Neural progenitor cell (in vitro differentiated cells): Measurements from ENCODE around the gene NFATC4. TPM values are rescaled to one million over a fixed set of nuclear protein-coding genes. Genes with fewer than 3 reads are reported as not detected.
A peak's percentile ranks its signal among the peaks of the same experiment; 100 is the strongest.

Experiments
- DNase-seq: peaks from one replicate; pipeline ENCODE4 v3.0.0-alpha.2; 2016; ENCODE audit warnings: low spot score
- H2AFZ ChIP-seq: fragments of 200-600 bp; sonication (generic); replicated peaks from 2 replicates; pipeline ENCODE4 v1.6.1; 2016; ENCODE audit warnings: antibody characterized with exemption
- H3F3A ChIP-seq: fragments of 200-600 bp; sonication (generic); 2 replicates; pipeline ENCODE4 v1.6.1; 2016; ENCODE audit warnings: antibody characterized with exemption, low read depth
- H3K27ac ChIP-seq: fragments of 200-600 bp; sonication (generic); 2 replicates; pipeline ENCODE4 v1.5.1; 2016; ENCODE audit warnings: mild to moderate bottlenecking
- H3K27me3 ChIP-seq: fragments of 200-600 bp; sonication (generic); 2 replicates; pipeline ENCODE4 v1.6.1; 2016; ENCODE audit warnings: mild to moderate bottlenecking, moderate library complexity
- H3K36me3 ChIP-seq: fragments of 200-600 bp; sonication (generic); 2 replicates; pipeline ENCODE4 v1.5.1; 2016
- H3K4me1 ChIP-seq: fragments of 200-600 bp; sonication (generic); 2 replicates; pipeline ENCODE4 v1.6.1; 2016; ENCODE audit warnings: mixed run types
- H3K4me2 ChIP-seq: fragments of 200-600 bp; sonication (generic); 2 replicates; pipeline ENCODE4 v1.6.1; 2016
- H3K4me3 ChIP-seq: fragments of 200-600 bp; sonication (generic); 2 replicates; pipeline ENCODE4 v1.5.1; 2016
- H3K79me2 ChIP-seq: fragments of 200-600 bp; sonication (generic); 2 replicates; pipeline ENCODE4 v1.6.1; 2016; ENCODE audit warnings: low read depth
- H3K9ac ChIP-seq: fragments of 200-600 bp; sonication (generic); 2 replicates; pipeline ENCODE4 v1.6.1; 2016
- H3K9me3 ChIP-seq: fragments of 200-600 bp; sonication (generic); 2 replicates; pipeline ENCODE4 v1.5.1; 2016; ENCODE audit warnings: low read depth
- H4K20me1 ChIP-seq: fragments of 200-600 bp; sonication (generic); 2 replicates; pipeline ENCODE4 v1.6.1; 2016; ENCODE audit warnings: low read depth
- H3K27ac Mint-ChIP-seq: 3 replicates; pipeline ENCODE4 v1.8.0; 2021; ENCODE audit warnings: mixed read lengths
- H3K27me3 Mint-ChIP-seq: 2 replicates; pipeline ENCODE4 v1.8.0; 2022; ENCODE audit warnings: low read depth, mild to moderate bottlenecking, inconsistent platforms, moderate library complexity, mixed read lengths; ENCODE audit not compliant: insufficient read depth
- H3K36me3 Mint-ChIP-seq: 3 replicates; pipeline ENCODE4 v1.8.0; 2021; ENCODE audit warnings: mixed read lengths
- H3K4me1 Mint-ChIP-seq: 3 replicates; pipeline ENCODE4 v1.8.0; 2021; ENCODE audit warnings: mixed read lengths
- H3K4me3 Mint-ChIP-seq: 3 replicates; pipeline ENCODE4 v1.8.0; 2021; ENCODE audit warnings: mild to moderate bottlenecking, moderate library complexity, mixed read lengths
- H3K9me3 Mint-ChIP-seq: 3 replicates; pipeline ENCODE4 v1.8.0; 2020; ENCODE audit warnings: mixed read lengths
- EZH2 ChIP-seq: fragments of 200-600 bp; sonication (generic); IDR thresholded peaks from 2 replicates; pipeline ENCODE4 v1.6.1; 2017; ENCODE audit warnings: antibody characterized with exemption, mild to moderate bottlenecking, moderate library complexity
- EZH2phosphoT487 ChIP-seq: fragments of 200-600 bp; sonication (generic); IDR thresholded peaks from 2 replicates; pipeline ENCODE4 v1.6.1; 2017; ENCODE audit warnings: antibody characterized with exemption
- total RNA-seq: library from RNA; depleted of rRNA; stranded (reverse); fragments of >200 nt; gene quantifications from 2 replicates; pipeline ENCODE4 v1.2.3, GENCODE V29; 2015; ENCODE audit warnings: low replicate concordance
- TF ChIP-seq, protein P1 (sequence below): fragments of 200-600 bp; sonication (generic); IDR thresholded peaks from 2 replicates; pipeline ENCODE4 v1.5.1; 2017; ENCODE audit warnings: antibody characterized with exemption, mild to moderate bottlenecking

The NFATC4 gene
- total RNA-seq, 1 donor from 2014 or later = 38.2 TPM

DNA sequence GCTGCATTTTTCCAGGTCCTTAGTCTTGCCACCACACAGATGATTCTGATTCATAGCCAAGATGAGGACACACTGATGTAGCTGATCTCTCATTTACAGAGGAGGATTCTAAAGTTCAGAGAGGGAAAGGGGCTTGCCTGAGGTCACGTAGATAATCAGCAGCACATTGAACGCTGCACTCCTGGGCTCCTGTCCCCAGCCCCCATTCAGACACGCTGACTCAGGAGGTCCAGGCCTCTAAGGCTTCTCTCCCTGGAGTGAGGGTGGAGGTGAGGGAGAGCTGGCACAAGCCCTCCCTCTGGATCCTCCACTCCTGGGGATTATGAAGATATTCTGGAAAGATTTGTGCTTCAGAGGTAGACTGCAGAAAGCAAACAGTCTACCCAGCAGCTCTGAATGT, 10.3 kb downstream of the NFATC4 start:
- Histone ChIP-seq H3K9ac (no peak overlapping the region), H3K4me3 (no peak overlapping the region), H4K20me1 (no peaks in the 10 kb centered on the region), H3K36me3 (no peaks in the 10 kb centered on the region), H3K9me3 (no peaks in the 10 kb centered on the region), H3F3A (peaks cover 19% of the 10 kb centered on the region), H2AFZ (no peak overlapping the region), H3K4me2 (no peak overlapping the region), H3K79me2 (no peaks in the 10 kb centered on the region), H3K4me1 (peaks cover 26% of the 10 kb centered on the region), H3K27ac (no peak overlapping the region), H3K27me3 (no peaks in the 10 kb centered on the region)
- Mint-ChIP-seq H3K4me3 (no peak overlapping the region), H3K4me1 (peaks cover 7% of the 10 kb centered on the region), H3K36me3 (peaks cover 12% of the 10 kb centered on the region), H3K9me3 (no peaks in the 10 kb centered on the region), H3K27me3 (peaks cover 14% of the 10 kb centered on the region), H3K27ac (no peak overlapping the region)
- no peak for DNase-seq
- TF ChIP-seq, protein P1, sequence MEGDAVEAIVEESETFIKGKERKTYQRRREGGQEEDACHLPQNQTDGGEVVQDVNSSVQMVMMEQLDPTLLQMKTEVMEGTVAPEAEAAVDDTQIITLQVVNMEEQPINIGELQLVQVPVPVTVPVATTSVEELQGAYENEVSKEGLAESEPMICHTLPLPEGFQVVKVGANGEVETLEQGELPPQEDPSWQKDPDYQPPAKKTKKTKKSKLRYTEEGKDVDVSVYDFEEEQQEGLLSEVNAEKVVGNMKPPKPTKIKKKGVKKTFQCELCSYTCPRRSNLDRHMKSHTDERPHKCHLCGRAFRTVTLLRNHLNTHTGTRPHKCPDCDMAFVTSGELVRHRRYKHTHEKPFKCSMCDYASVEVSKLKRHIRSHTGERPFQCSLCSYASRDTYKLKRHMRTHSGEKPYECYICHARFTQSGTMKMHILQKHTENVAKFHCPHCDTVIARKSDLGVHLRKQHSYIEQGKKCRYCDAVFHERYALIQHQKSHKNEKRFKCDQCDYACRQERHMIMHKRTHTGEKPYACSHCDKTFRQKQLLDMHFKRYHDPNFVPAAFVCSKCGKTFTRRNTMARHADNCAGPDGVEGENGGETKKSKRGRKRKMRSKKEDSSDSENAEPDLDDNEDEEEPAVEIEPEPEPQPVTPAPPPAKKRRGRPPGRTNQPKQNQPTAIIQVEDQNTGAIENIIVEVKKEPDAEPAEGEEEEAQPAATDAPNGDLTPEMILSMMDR = no peak
- no peak for TF ChIP-seq EZH2phosphoT487
- no peak for TF ChIP-seq EZH2

- no peak overlapping the region for H3K9ac ChIP-seq
- H3F3A ChIP-seq = peaks cover 19% of the 10 kb centered on the region
- peak overlapping the region; percentile 27 for H3K27ac Mint-ChIP-seq
- no peak overlapping the region for H3K27ac ChIP-seq
- H3K36me3 Mint-ChIP-seq = peaks cover 12% of the 10 kb centered on the region
- H3K4me1 Mint-ChIP-seq = peaks cover 7% of the 10 kb centered on the region
- H4K20me1 ChIP-seq = no peaks in the 10 kb centered on the region
- H3K4me1 ChIP-seq = peaks cover 26% of the 10 kb centered on the region
- H3K4me2 ChIP-seq = no peak overlapping the region
- no peak for DNase-seq
- peaks cover 13% of the 10 kb centered on the region for H3K27me3 Mint-ChIP-seq
- H3K9me3 ChIP-seq = no peaks in the 10 kb centered on the region
- no peak overlapping the region for H3K4me3 ChIP-seq
- no peak overlapping the region for H2AFZ ChIP-seq
- H3K27me3 ChIP-seq = no peaks in the 10 kb centered on the region
- TF ChIP-seq EZH2phosphoT487 = no peak
- TF ChIP-seq EZH2 = no peak
- TF ChIP-seq, protein P1 = no peak
- no peaks in the 10 kb centered on the region for H3K36me3 ChIP-seq
- no peak overlapping the region for H3K4me3 Mint-ChIP-seq
- no peaks in the 10 kb centered on the region for H3K79me2 ChIP-seq
- H3K9me3 Mint-ChIP-seq = no peaks in the 10 kb centered on the region
Measured at GRCh38 chr14:24378981-24379906, 11.3 kb downstream of the NFATC4 start.

DNA sequence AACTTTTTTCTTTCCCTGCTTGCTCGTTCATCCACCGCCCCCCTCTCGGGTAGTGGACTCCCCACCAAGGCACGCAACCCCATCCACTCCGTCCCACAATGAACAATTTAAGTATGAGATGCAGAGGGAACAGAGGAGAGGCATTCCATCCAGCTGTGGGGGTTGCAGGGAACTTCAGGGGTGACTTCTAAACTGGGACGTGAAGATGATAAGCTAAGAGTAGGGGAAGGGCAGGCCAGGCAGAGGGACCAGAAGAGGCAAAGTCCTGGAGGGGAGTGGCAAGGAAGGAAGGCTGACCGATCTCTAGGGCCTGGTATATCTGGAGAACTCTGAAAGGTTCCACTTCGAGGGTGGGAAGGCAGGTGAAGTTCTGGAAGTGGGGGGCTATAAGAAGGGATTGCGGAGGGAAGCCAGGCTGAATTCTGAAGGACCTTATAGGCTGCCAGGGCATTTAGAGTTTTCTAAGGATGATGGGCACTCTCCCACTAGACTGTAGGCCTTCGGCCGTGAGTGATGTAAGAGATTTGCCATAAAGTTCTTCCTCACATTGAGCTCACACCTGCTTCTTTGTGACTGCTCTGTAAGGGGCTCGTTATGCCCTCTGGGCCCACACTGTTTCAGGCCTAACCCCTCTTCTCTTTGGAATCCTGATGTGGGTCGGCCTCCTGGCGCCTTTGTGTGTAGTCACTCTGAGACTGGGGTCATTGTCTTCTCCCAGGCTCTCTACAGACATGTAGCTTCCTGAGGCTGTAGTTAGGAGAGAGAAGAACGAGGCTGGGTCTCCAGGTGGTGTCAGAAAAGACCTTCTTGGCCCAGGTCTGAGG, 12.1 kb downstream of the NFATC4 start:
- Mint-ChIP-seq H3K4me3 (peak overlapping the region; percentile 3), H3K27ac (peak overlapping the region; percentile 8), H3K27me3 (peaks cover 13% of the 10 kb centered on the region), H3K9me3 (no peaks in the 10 kb centered on the region), H3K4me1 (peaks cover 7% of the 10 kb centered on the region), H3K36me3 (peaks cover 12% of the 10 kb centered on the region)
- H4K20me1 ChIP-seq = no peaks in the 10 kb centered on the region
- peak; percentile 48 for DNase-seq
- H3K9me3 ChIP-seq = no peaks in the 10 kb centered on the region
- peaks cover 26% of the 10 kb centered on the region for H3K4me1 ChIP-seq
- H3K79me2 ChIP-seq = no peaks in the 10 kb centered on the region
- H3K4me2 ChIP-seq = peak overlapping the region; percentile 55
- TF ChIP-seq EZH2 (no peak), EZH2phosphoT487 (no peak)
- TF ChIP-seq, protein P1 = no peak
- no peak overlapping the region for H3K9ac ChIP-seq
- no peaks in the 10 kb centered on the region for H3K36me3 ChIP-seq
- peak overlapping the region; percentile 53 for H3K27ac ChIP-seq
- H2AFZ ChIP-seq = no peak overlapping the region
- H3K4me3 ChIP-seq = no peak overlapping the region
- no peaks in the 10 kb centered on the region for H3K27me3 ChIP-seq
- peaks cover 19% of the 10 kb centered on the region for H3F3A ChIP-seq
